ENCODE data around the gene MS4A1. TPM values are rescaled to one million over a fixed set of nuclear protein-coding genes. Genes with fewer than 3 reads are reported as not detected.

The MS4A1 gene
- total RNA-seq, 1 experiment from 2014 or later = not detected

DNA sequence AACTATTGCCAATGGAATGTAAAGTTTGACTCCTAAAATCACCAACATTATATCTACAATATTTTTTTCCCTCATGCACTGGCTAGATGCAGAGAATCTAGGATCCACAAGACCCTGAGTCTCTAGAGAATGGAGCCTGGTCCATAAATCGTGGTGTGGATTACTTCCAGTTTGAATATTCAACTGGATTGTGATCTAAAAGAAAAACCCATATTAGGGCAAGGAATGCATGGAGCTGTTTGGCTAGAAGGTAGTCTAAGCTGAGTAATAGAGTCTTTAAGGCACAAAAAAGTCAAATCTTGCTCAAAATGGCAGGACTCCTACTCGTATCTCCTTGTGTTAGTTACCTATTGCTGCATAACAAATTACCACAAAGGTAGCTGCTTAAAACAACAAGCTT is 35.6 kb upstream of the MS4A1 start:
- no peak overlapping the region for H4K91ac ChIP-seq (ENCODE audit: insufficient read length, low read depth, low read length)
- H3K4me2 ChIP-seq (ENCODE audit: insufficient read depth, insufficient read length, low read length) = no peak overlapping the region
- H2BK15ac ChIP-seq (ENCODE audit: low read depth, low read length) = no peak overlapping the region
- H2BK120ac ChIP-seq (ENCODE audit: low read depth, low read length, poor library complexity, severe bottlenecking) = no peak overlapping the region
- no peaks in the 10 kb centered on the region for H3K79me1 ChIP-seq (ENCODE audit: insufficient read depth, low read depth, low read length, poor library complexity, severe bottlenecking)
- H3T11ph ChIP-seq (ENCODE audit: low read length) = no peak overlapping the region
- H3K23me2 ChIP-seq (ENCODE audit: insufficient read length, low read depth, low read length, poor library complexity, severe bottlenecking) = no peaks in the 10 kb centered on the region
- TF ChIP-seq, protein P1, sequence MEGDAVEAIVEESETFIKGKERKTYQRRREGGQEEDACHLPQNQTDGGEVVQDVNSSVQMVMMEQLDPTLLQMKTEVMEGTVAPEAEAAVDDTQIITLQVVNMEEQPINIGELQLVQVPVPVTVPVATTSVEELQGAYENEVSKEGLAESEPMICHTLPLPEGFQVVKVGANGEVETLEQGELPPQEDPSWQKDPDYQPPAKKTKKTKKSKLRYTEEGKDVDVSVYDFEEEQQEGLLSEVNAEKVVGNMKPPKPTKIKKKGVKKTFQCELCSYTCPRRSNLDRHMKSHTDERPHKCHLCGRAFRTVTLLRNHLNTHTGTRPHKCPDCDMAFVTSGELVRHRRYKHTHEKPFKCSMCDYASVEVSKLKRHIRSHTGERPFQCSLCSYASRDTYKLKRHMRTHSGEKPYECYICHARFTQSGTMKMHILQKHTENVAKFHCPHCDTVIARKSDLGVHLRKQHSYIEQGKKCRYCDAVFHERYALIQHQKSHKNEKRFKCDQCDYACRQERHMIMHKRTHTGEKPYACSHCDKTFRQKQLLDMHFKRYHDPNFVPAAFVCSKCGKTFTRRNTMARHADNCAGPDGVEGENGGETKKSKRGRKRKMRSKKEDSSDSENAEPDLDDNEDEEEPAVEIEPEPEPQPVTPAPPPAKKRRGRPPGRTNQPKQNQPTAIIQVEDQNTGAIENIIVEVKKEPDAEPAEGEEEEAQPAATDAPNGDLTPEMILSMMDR (conservative IDR thresholded peaks at IDR 0.05) = no peak
- H3K4me1 ChIP-seq (ENCODE audit: insufficient read depth, low read length) = no peaks in the 10 kb centered on the region
- Mint-ChIP-seq H3K27ac (no peak overlapping the region), H3K4me1 (no peaks in the 10 kb centered on the region), H3K9me3 (peaks cover 4 to 5% of the 10 kb centered on the region in 2 experiments; a peak in 2 of 5 replicates), H3K4me3 (no peak overlapping the region), H3K27me3 (ENCODE audit: low read depth) (peaks cover 2% of the 10 kb centered on the region), H3K36me3 (ENCODE audit: insufficient read depth in 1 of 3, low read depth in 3 of 3) (no peaks in the 10 kb centered on the region; a peak in 1 of 7 replicates)
- WGBS (ENCODE audit: extremely low coverage, insufficient read length, low lambda C conversion rate) = no CpG with 5 or more reads among the region's 2 CpGs
- H4K8ac ChIP-seq (replicated peaks; ENCODE audit: insufficient read length, low read depth, low read length) = no peak overlapping the region
- H2BK20ac ChIP-seq (ENCODE audit: low read depth, low read length, poor library complexity, severe bottlenecking) = no peak overlapping the region
- H2AK5ac ChIP-seq (ENCODE audit: insufficient read length, low read length) = no peak overlapping the region
- DNase-seq = no peak
- H2BK5ac ChIP-seq (ENCODE audit: insufficient read length, low read length) = no peak overlapping the region
- H3K9me3 ChIP-seq (ENCODE audit: control insufficient read depth, low read depth, low read length) = no peaks in the 10 kb centered on the region
- H2BK12ac ChIP-seq (ENCODE audit: insufficient read length, low read depth, low read length) = no peak overlapping the region
- no peak overlapping the region for H3K56ac ChIP-seq (ENCODE audit: insufficient read length, low read depth, low read length)
- H4K20me1 ChIP-seq (ENCODE audit: control insufficient read depth, insufficient read depth, insufficient read length) = no peaks in the 10 kb centered on the region
- H3K18ac ChIP-seq (ENCODE audit: insufficient read length, low read depth, low read length) = no peak overlapping the region
- H3K27ac ChIP-seq (ENCODE audit: insufficient read length, low read depth, low read length) = no peak overlapping the region
- no peak overlapping the region for H2AFZ ChIP-seq (ENCODE audit: low read length)
- no peak overlapping the region for H3K4ac ChIP-seq (ENCODE audit: low read depth, low read length)
- H3K14ac ChIP-seq (ENCODE audit: insufficient read depth, low read length) = no peak overlapping the region
- no peaks in the 10 kb centered on the region for H3K79me2 ChIP-seq (ENCODE audit: insufficient read depth, low read length)
- H3K27me3 ChIP-seq (ENCODE audit: insufficient read depth, low read length) = no peaks in the 10 kb centered on the region
- no peak overlapping the region for H4K5ac ChIP-seq (ENCODE audit: insufficient read length, low read depth, low read length)
- H3K9ac ChIP-seq (ENCODE audit: extremely low read depth, insufficient read length, low read length) = no peak overlapping the region
- no peak overlapping the region for H3K23ac ChIP-seq (ENCODE audit: insufficient read length, low read depth, low read length)

Data from H9 (cell line).